Measurements from ENCODE around the gene PGM2L1.

DNA sequence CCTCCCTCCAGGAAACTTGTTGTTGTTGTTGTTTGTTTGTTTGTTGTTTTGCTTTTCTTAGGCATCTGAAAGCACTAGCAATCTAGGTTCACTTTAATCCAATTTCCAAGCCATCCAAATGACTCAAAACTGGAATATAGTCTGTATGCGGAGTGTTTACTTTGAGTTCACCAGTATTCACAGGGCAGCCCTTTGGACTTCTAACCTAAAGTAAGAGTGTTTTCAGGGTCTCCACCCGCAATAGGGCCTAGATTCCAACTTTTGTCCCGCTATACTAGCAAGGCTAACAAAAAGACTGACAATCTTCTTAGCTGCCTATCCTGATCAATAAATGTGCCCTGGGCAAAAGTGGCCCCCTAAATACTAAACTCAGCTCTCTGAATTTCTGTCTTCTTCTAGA lies 13.6 kb downstream of the PGM2L1 start:
- no peak for TF ChIP-seq POLR2A (IDR thresholded peaks at IDR 0.05; ENCODE audit: low read length)
- no peak for TF ChIP-seq GATA1 (IDR thresholded peaks at IDR 0.05; ENCODE audit: low read depth, low read length)

Data from erythroblast (primary cell).